Measurements from ENCODE around the gene CGA. TPM values are rescaled to one million over a fixed set of nuclear protein-coding genes. Genes with fewer than 3 reads are reported as not detected.
A peak's percentile ranks its signal among the peaks of the same experiment; 100 is the strongest.

Gene CGA
- total RNA-seq, 2 donors from 2014 or later, result not detected

DNA sequence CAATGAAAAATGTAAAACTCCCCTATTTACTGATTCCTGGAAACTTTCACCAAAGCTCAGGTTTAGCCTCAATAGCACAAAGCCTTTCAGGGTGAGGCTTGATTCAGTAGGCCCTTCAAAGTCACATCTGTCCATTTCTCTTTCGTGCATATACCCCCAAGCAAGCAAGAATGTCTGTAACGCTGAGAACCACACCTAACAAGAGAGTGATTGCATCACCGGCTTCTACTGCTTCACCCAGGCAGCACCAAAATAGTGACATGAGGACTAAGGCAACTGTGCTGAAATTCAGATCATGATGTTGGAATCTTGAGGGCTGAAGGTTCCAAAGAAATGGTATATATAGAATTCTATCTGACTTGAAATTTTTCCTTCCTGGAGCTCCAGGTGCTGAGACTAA is 26.1 kb downstream of the CGA start:
- TF ChIP-seq CTCF (IDR thresholded peaks at IDR 0.05) (no peak), POLR2A (IDR thresholded peaks at IDR 0.05) (no peak)
- intact Hi-C loops (cut with DNase I), result no loop called here
- H3K36me3 ChIP-seq (replicated peaks in 1 of 2; ENCODE audit: insufficient read depth in 1 of 2, low read depth in 2 of 2), result no peaks in the 10 kb centered on the region
- DNase-seq (no peak), ATAC-seq (no peak)
- 84 to 86% methylated on average over 3 of the region's 3 CpGs for WGBS, 2 donors
- H3K4me1 ChIP-seq, result peaks cover 6% of the 10 kb centered on the region
- no peaks in the 10 kb centered on the region for H3K27me3 ChIP-seq
- no peak overlapping the region for H3K27ac ChIP-seq
- no peaks in the 10 kb centered on the region for H3K9me3 ChIP-seq
- no peak overlapping the region for H3K4me3 ChIP-seq

DNA sequence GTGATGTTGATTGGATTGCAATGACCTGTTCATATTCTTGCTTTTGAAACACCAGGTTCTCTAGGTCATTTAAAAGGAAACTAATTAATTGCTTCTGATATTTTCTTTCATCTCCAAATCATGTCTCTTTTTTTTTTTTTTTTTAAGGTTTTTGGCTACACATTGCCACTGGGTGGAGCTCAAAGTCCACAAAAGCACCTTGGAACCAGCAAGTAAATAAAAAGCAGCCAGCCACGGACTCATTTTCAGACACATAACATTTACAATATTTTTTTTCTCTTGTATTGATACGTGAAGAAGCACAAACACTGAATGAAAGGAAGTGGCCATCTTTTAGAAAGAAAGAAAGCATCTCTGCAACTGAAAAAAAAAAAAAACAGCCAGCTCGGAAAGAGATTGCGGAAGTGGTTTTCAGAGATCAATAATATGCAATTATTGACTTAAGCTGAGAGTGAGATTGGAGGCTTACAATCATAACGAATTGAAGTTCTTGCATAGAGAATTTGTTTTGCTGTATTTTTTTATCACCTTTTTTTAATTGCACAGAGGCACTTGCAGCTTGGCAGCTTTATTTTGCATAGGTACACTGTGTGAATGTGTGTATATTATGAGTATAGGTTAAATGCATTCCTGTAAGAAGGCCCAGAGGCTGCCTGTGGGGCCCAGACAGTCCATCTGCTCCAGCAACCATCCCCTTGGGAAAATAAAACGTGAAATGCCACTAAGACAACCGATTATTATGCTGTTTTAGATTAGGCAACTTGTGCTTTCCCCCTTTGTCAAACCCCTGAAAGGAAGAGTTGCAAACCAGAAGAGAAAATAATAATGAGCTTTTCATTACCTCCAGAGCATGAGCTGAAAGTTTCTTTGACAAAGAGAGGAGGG is 28.2 kb downstream of the CGA start:
- ATAC-seq (peak; percentile 55), DNase-seq (peak; percentile 45 to 57 (median 51))
- Histone ChIP-seq H3K36me3 (replicated peaks in 1 of 2; ENCODE audit: insufficient read depth in 1 of 2, low read depth in 2 of 2) (no peaks in the 10 kb centered on the region), H3K4me3 (no peak overlapping the region), H3K4me1 (peaks cover 6% of the 10 kb centered on the region), H3K9me3 (no peaks in the 10 kb centered on the region), H3K27me3 (no peaks in the 10 kb centered on the region), H3K27ac (peak overlapping the region in 1 of 4 donors; percentile 47)
- WGBS, 2 donors, result 2 to 5% methylated on average over 7 of the region's 7 CpGs
- TF ChIP-seq CTCF (IDR thresholded peaks at IDR 0.05) (peak in 6 of 7 experiments; percentile 38 to 84 (median 64)), POLR2A (IDR thresholded peaks at IDR 0.05) (no peak)
- intact Hi-C loops (cut with DNase I), result no loop called here

GRCh38 chr6:87065117-87065516 is 29.8 kb downstream of the CGA start:
- DNase-seq, result no peak
- intact Hi-C loops (cut with DNase I), result no loop called here
- H3K9me3 ChIP-seq, result no peaks in the 10 kb centered on the region
- no peak overlapping the region for H3K4me3 ChIP-seq
- H3K36me3 ChIP-seq (replicated peaks in 1 of 2; ENCODE audit: insufficient read depth in 1 of 2, low read depth in 2 of 2), result no peaks in the 10 kb centered on the region
- no peak for TF ChIP-seq POLR2A (IDR thresholded peaks at IDR 0.05)
- TF ChIP-seq CTCF (IDR thresholded peaks at IDR 0.05), result no peak
- peaks cover 6% of the 10 kb centered on the region for H3K4me1 ChIP-seq
- no peak for ATAC-seq
- 51 to 58% methylated on average over 5 of the region's 5 CpGs for WGBS, 2 donors
- no peaks in the 10 kb centered on the region for H3K27me3 ChIP-seq
- H3K27ac ChIP-seq, result no peak overlapping the region

DNA sequence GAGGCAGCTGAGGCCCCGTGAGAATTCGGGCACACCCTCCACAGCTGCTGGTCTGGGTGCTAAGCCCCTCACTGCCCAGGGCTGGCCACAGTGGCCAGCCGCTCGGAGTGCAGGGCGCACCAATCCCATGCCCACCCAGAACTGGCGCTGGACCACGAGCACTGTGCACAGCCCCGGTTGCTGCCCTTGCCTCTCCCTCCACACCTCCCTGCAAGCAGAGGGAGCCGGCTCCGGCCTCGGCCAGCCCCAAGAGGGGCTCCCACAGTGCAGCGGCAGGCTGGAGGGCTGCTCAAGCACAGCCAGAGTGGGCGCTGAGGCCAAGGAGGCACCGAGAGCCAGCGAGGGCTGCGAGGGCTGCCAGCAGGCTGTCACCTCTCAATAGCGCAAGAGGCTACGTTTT is 35.0 kb downstream of the CGA start:
- DNase-seq (no peak), ATAC-seq (no peak)
- Histone ChIP-seq H3K36me3 (replicated peaks in 1 of 2; ENCODE audit: insufficient read depth in 1 of 2, low read depth in 2 of 2) (no peaks in the 10 kb centered on the region), H3K9me3 (no peaks in the 10 kb centered on the region), H3K27ac (no peak overlapping the region), H3K4me1 (no peaks in the 10 kb centered on the region), H3K4me3 (no peak overlapping the region), H3K27me3 (no peaks in the 10 kb centered on the region)
- 92 to 94% methylated on average over 11 to 18 of the region's 18 CpGs for WGBS, 2 donors
- no peak for TF ChIP-seq CTCF (IDR thresholded peaks at IDR 0.05)
- no peak for TF ChIP-seq POLR2A (IDR thresholded peaks at IDR 0.05)
- intact Hi-C loops (cut with DNase I), result no loop called here
